NCI-H1105 (cell line): ENCODE data around the gene HTR2A.
"Not testable (repeated sequence)": the region's sequence is repeated elsewhere in the genome, so short reads cannot be mapped to it uniquely, and the experiment has no call there.

Experiments
- DNase-seq: peaks from one replicate; lab custom pipeline; 2025; lab: John Stamatoyannopoulos, UW

Gene HTR2A

DNA sequence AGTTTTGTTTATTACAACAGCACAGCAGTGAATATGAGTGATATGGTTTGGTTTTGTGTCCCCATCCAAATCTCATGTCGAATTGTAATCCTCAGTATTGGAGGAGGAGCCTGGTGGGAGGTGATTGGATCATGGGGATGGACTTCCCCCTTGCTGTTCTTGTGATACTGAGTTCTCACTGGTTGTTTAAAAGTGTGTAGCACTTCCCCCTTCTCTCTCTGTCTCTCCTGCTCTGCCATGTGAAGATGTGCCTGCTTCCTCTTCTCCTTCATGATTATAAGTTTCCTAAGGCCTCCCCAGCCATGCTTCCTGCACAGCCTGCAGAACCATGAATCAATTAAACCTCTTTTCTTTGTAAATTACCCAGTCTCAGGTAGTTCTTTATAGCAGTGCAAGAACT, 91.9 kb downstream of the HTR2A start:
- DNase-seq = not testable (repeated sequence)

- no peak for DNase-seq
Measured at GRCh38 chr13:46804391-46804815, 92.5 kb downstream of the HTR2A start.

- DNase-seq = no peak
Measured at GRCh38 chr13:46803586-46803985, 93.3 kb downstream of the HTR2A start.

- no peak for DNase-seq
Measured at GRCh38 chr13:46801858-46802257, 95.0 kb downstream of the HTR2A start.

GRCh38 chr13:46799139-46799538, 97.7 kb downstream of the HTR2A start:
- no peak for DNase-seq

GRCh38 chr13:46797501-46798237, 99.2 kb downstream of the HTR2A start:
- DNase-seq = no peak

DNA sequence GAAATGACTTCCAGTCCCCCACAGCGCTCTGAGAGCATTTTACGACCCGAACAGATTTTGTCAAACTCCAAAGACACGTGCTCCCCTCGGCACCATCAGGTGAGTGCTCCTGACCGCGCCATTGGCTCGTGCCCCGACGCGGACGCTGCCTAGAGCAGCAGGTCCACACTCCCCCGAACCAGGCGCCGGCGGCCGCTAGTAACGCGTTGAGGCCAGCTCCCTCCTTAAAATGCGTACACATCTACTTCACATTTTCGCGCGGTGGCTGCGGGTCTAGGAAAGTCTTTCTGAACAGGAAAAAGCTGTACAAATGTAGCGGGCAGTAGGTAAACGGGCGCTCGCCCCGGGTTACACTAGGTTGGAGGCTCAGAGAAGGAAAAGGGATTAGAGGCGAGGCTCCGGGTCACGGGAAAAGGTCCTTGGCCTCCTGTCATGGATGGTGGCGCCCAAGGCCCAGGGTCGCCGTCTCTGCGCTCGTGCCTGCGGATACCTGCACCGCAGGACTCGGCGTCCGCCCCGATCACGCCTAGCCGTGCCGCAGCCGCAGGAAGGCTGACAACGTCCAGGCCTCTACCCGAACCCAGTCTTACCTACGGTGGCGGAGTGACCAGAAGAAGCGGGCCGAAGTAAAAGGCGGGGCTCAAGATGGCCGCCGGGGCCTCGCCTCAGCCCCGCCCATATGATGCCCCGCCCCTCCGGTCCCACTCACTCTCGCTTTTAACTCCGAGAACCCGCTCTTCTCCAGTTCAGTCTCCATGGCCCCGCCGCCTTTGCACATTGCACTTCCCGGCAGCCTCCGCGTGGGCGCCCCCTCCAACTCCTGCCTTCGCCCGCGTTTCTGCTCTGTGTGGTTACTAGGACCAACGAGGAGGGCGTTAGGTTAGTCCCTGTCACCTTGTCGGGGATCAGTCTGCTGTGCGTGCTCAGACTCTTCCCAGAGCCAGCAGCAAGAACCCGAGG, 100.1 kb downstream of the HTR2A start, which contains the start of gene ESD:
Gene ESD, minus strand, starts transcription at position 647 of the 960 bp plus-strand sequence. CDS start 5,748 bp downstream, outside the sequence.
- DNase-seq = peak; percentile 78

GRCh38 chr13:46796129-46796514, 100.7 kb downstream of the HTR2A start:
- DNase-seq = no peak

GRCh38 chr13:46795321-46795720, 101.5 kb downstream of the HTR2A start:
- no peak for DNase-seq

GRCh38 chr13:46783504-46783903, 113.3 kb downstream of the HTR2A start:
- no peak for DNase-seq

- DNase-seq = no peak
Measured at GRCh38 chr13:46782691-46783090, 114.2 kb downstream of the HTR2A start.

- DNase-seq = no peak
Measured at GRCh38 chr13:46782066-46782465, 114.8 kb downstream of the HTR2A start.
